HuH-7 (cell line): ENCODE results near the gene TSPEAR.
A peak's percentile ranks its signal among the peaks of the same experiment; 100 is the strongest.

Source experiments
- DNase-seq: peaks from one replicate; pipeline ENCODE4 v3.0.0; 2011; ENCODE audit warnings: low spot score

TSPEAR gene

DNA sequence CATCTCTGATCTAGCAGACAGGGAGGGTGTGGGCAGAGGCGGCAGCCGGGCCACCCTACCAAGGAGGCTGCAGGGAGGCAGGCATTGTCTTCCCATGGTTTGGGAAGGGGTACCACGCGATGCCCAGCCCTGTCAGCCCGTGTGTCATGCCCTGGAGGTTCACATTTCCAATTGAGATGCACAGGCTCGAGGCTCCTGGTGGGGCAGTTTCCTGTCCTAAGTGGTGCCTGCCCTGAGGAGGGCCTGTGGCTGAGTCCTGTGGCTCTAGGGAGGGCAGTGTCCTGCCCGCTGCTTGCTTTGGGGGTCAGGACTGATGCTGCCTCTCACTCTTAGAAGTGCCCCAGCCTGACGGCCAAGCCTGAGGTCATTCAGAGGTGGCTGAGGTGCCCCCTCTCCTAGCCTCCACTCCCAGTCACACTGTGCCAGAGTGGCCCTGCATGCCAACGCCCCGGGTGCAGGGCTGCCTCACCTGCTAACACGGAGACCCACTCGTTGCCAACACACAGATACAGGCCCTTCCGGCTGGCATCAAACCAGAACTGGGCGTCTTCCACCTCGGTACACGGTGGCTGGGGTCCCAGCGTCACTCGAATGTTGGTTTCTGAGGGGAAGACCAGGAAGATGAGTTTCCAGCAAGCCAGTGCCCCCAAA, 183.3 kb downstream of the TSPEAR start:
- no peak for DNase-seq

GRCh38 chr21:44527156-44527982, 184.0 kb downstream of the TSPEAR start:
- no peak for DNase-seq

- DNase-seq: no peak
Measured at GRCh38 chr21:44526096-44526997, 185.0 kb downstream of the TSPEAR start.

DNA sequence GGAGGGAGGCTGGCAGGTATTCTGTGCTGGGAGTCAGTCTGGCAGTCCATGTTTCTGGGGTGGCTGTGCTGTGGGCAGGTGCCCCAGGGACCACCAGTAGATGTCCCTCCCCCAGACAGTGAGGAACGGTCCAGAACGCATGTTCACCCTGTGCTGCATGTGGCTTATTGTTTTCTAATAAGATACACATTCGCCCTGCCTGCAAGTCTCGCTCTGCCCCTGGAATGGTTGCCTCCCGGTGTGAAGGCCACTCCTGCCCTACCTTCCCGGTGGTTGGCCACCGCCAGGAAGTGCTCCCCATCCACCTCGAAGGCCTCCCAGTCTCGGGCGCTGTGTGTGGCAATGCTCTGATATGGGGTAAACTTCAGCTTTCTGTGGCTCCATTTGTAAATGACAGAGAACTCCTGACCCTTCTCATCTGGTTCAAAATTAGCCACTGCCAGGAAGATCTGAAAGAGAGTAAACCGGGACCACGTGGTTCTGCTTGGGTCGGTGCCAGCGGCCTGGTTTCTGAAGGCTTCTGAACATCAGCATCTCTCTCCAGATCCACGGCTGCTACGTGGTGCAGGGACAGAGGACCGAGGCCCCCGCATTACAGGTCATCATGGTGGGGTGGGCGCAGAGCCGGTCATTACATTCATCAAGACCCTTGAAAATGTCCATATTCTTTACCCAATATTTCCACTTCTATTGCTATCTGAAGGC, 185.8 kb downstream of the TSPEAR start:
- no peak for DNase-seq

DNA sequence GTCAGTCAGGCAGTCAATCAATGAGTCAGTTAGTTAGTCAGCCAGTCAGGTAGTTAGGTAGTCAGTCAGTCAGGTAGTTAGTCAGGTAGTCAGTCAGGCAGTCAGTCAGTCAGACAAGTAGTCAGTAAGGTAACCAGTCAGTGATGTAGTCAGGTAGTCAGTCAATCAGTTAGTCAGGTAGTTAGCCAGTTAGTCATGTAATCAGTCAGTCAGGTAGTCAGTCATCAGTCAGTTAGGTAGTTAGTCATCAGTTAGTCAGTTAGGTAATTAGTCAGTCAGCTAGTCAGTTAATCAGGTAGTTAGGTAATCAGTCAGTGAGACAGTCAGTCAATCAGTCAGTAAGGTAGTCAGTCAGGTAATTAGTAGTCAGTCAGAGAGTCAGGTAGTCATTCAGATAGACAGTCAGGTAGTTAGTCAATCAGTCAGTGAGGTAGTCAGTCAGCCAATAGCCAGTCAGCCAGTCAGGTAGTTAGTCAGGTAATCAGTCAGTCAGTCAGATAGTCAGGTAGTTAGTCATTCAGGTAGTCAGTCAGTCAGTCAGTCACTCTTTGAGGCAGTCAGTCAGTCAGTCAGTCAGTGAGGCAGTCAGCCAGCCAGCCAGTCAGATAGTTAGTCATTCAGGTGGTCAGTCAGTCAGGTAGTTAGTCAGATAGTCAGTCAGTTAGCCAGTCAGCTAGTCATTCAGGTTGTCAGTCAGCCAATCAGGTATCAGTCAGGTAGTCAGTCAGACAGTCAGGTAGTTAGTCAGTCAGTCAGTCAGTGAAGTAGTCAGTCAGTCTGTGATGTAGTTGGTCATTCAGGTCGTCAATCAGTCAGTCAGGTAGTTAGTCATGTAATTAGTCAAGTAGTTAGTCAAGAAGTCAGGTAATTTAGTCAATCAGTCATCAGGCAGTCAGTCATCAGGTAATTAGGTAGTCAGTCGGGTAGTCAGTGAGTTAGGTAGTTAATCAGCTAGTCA, 186.7 kb downstream of the TSPEAR start:
- no peak for DNase-seq

GRCh38 chr21:44523567-44524413, 187.6 kb downstream of the TSPEAR start:
- no peak for DNase-seq

GRCh38 chr21:44522753-44523204, 188.6 kb downstream of the TSPEAR start:
- no peak for DNase-seq

GRCh38 chr21:44521928-44522752, 189.2 kb downstream of the TSPEAR start:
- DNase-seq: no peak

DNA sequence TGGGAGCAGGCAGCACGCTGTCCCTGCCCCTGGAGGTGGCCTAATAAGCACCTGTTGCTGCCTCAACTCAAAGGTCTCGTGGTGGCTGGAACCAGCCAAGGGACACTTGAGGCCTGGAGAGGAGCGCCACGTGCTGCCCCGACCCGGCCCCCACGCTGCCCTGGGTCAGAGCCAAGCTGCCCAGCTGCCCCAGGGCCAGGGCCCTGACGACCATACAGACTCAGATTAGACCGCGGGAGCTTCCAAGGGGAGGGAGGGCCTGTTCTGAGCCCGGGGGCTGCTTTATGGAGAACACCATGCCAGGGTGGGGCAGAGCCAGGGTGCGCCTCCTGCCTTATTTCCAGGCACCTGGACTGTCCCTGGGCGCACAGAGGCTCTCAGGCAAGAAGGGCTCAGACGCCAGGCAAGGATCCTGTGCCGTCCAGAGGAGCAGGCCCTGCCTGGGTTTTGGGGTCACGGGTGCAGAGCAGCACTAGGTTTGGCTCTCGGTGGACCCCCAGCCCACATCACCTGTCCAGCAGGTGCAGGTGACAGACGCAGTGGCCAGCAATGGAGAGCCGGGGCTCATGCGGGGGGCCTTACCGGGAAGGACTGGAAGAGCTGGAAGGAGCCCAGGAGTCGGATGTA, 190.0 kb downstream of the TSPEAR start:
- DNase-seq: no peak

- DNase-seq: no peak
Measured at GRCh38 chr21:44520326-44521300, 190.8 kb downstream of the TSPEAR start.

DNA sequence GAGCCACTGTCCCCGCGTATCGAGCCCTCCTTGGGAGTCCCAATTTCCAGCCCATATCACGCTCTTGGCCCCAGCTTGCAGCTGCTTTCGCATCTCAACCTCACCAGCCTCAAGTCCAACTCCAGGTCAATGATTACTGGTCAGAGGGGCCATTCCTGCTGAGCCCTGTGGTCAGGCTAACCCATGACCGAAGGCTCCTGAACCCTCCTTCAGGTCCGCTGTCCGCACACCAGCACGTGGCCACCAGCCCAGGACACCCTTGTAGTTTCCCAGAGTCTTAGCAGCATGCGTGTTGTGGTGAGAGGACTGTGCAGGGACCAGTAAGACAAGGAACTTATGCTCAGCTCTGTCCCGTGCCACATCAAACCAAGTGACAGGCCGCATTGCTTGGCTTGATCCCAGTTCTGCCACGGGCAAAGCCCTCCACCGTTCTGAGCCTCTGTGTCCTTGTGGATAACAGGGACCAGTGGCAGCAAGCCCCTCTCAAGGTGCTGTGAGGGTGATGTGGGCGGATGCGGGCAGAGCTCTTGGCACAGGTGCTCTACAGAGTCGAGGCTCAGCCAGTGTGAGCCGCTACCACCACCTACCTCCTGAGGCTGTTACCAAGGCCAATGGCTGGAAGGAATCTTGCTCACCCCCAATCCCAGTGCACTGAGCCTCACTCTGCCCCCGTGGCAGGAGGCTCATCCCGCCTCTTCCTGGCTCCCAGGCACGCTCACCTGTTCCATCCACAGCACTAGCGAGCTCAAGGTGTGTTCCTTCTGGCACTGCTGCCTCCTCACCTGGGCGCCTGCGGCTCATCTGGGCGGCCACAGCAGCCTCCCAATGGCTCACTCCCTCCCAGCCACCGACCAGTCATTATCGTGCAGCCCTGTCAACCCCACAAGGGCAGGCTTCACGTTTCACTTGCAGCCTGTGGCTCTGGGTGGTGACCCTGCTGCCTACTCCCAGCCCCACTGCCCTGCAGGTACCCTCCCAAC, 191.7 kb downstream of the TSPEAR start:
- DNase-seq: no peak

GRCh38 chr21:44518686-44519085, 192.7 kb downstream of the TSPEAR start:
- DNase-seq: no peak

GRCh38 chr21:44517175-44517899, 194.0 kb downstream of the TSPEAR start:
- DNase-seq: peak; percentile 100

- DNase-seq: no peak
Measured at GRCh38 chr21:44516828-44517174, 194.6 kb downstream of the TSPEAR start.

DNA sequence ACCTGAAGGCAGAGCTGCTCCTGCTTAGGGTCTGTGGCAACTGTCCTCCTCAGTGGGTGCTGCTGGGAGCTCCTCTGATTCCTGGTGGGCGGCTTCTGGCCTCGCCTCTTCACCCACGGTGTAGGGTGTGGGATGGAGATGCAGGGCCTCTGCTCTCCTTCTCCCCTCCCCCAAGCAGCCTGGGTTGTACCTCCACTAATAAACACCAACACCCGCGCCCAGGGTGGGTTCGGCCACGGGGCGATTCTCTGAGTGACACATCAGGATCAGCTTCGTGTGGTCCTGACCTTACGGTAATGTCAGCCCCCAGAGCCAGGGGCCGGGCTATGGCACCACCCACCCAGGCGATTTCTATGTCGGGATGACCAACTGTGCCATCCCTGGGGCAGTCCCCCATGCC, 195.0 kb downstream of the TSPEAR start:
- DNase-seq: no peak
